Measurements from ENCODE around the gene PPP2R2C.

The PPP2R2C gene

GRCh38 chr4:6502147-6502546, 29.7 kb upstream of the PPP2R2C start:
- DNase-seq (ENCODE audit: low read depth), result no peak
- H3K4me3 ChIP-seq (ENCODE audit: control insufficient read depth, low read depth, low read length), result no peak overlapping the region
- no peak for TF ChIP-seq CTCF (IDR thresholded peaks at IDR 0.05; ENCODE audit: control insufficient read depth, insufficient read depth, low read depth, low read length, missing control alignments)

- no peak overlapping the region for H3K4me3 ChIP-seq (ENCODE audit: control insufficient read depth, low read depth, low read length)
- no peak for TF ChIP-seq CTCF (IDR thresholded peaks at IDR 0.05; ENCODE audit: control insufficient read depth, insufficient read depth, low read depth, low read length, missing control alignments)
- DNase-seq (ENCODE audit: low read depth), result no peak
Measured at GRCh38 chr4:6501171-6501570, 28.8 kb upstream of the PPP2R2C start.

GRCh38 chr4:6500481-6501140, 28.2 kb upstream of the PPP2R2C start:
- no peak overlapping the region for H3K4me3 ChIP-seq (ENCODE audit: control insufficient read depth, low read depth, low read length)
- no peak for TF ChIP-seq CTCF (IDR thresholded peaks at IDR 0.05; ENCODE audit: control insufficient read depth, insufficient read depth, low read depth, low read length, missing control alignments)
- DNase-seq (ENCODE audit: low read depth), result no peak

- TF ChIP-seq CTCF (IDR thresholded peaks at IDR 0.05; ENCODE audit: control insufficient read depth, insufficient read depth, low read depth, low read length, missing control alignments), result no peak
- DNase-seq (ENCODE audit: low read depth), result no peak
- H3K4me3 ChIP-seq (ENCODE audit: control insufficient read depth, low read depth, low read length), result no peak overlapping the region
Measured at GRCh38 chr4:6499238-6499600, 26.8 kb upstream of the PPP2R2C start.

GRCh38 chr4:6498511-6499237, 26.3 kb upstream of the PPP2R2C start:
- no peak for DNase-seq (ENCODE audit: low read depth)
- no peak for TF ChIP-seq CTCF (IDR thresholded peaks at IDR 0.05; ENCODE audit: control insufficient read depth, insufficient read depth, low read depth, low read length, missing control alignments)
- no peak overlapping the region for H3K4me3 ChIP-seq (ENCODE audit: control insufficient read depth, low read depth, low read length)

GRCh38 chr4:6497796-6498195, 25.4 kb upstream of the PPP2R2C start:
- TF ChIP-seq CTCF (IDR thresholded peaks at IDR 0.05; ENCODE audit: control insufficient read depth, insufficient read depth, low read depth, low read length, missing control alignments), result no peak
- no peak overlapping the region for H3K4me3 ChIP-seq (ENCODE audit: control insufficient read depth, low read depth, low read length)
- DNase-seq (ENCODE audit: low read depth), result no peak
